HepG2 (cell line): Measurements from ENCODE around the gene EVC.

ENCODE experiments used
- ATF2 ChIP-seq: sonication (generic); formaldehyde crosslinking; IDR thresholded peaks from 2 replicates; pipeline ENCODE4 v1.4.0; 2020; ENCODE audit warnings: missing genetic modification reagents
- DMAP1 ChIP-seq: IDR thresholded peaks from 2 replicates; pipeline ENCODE4 v1.6.1; 2016
- EZH2 ChIP-seq: conservative IDR thresholded peaks from 2 replicates; pipeline ENCODE4 v1.6.1; 2012; ENCODE audit warnings: mild to moderate bottlenecking, low read depth, low read length, moderate library complexity
- HDAC2 ChIP-seq: sonication (generic); formaldehyde crosslinking; IDR thresholded peaks from 2 replicates; pipeline ENCODE4 v1.4.0; 2020; ENCODE audit warnings: missing genetic modification reagents
- MYC ChIP-seq: sonication (generic); formaldehyde crosslinking; IDR thresholded peaks from 2 replicates; pipeline ENCODE4 v1.9.0; 2021; ENCODE audit warnings: missing genetic modification reagents, borderline replicate concordance
- SP1 ChIP-seq, 2 experiments: fragments of 450-650 bp in 1 of 2; sonication (generic) in 1 of 2; formaldehyde crosslinking in 1 of 2; IDR thresholded peaks; 2 replicates each; pipeline versions ENCODE4 v1.4.0 to v1.6.1; 2016 to 2020; ENCODE audit warnings: missing genetic modification reagents in 1 of 2
- ZNF549 ChIP-seq: sonication (generic); formaldehyde crosslinking; IDR thresholded peaks from 2 replicates; pipeline ENCODE4 v1.5.0; 2020; ENCODE audit warnings: missing genetic modification reagents

GRCh38 chr4:5816101-5816500, 105.1 kb downstream of the EVC start:
- TF ChIP-seq SP1 (IDR thresholded peaks at IDR 0.05) = no peak
- TF ChIP-seq SP1 (CRISPR knock-in tag; IDR thresholded peaks at IDR 0.05) = no peak
- TF ChIP-seq HDAC2 (CRISPR knock-in tag) = no peak
- no peak for TF ChIP-seq ZNF549 (CRISPR knock-in tag)
- no peak for TF ChIP-seq MYC (CRISPR knock-in tag)
- TF ChIP-seq ATF2 (CRISPR knock-in tag) = no peak
- TF ChIP-seq EZH2 = no peak
- TF ChIP-seq DMAP1 = no peak
